GM12864 (cell line): Measurements from ENCODE around the gene NOS1AP.
"Not testable (repeated sequence)": the region's sequence is repeated elsewhere in the genome, so short reads cannot be mapped to it uniquely, and the experiment has no call there.

ENCODE experiments used
- DNase-seq: peaks from one replicate; pipeline ENCODE4 v3.0.0-alpha.2; 2011; ENCODE audit warnings: low read depth
- H3K4me3 ChIP-seq: 2 replicates; pipeline ENCODE4 v1.5.1; 2011; ENCODE audit warnings: mild to moderate bottlenecking, low read depth, low read length, control low read depth
- TF ChIP-seq, protein P1 (sequence below): IDR thresholded peaks from 2 replicates; pipeline ENCODE4 v1.5.1; 2011; ENCODE audit warnings: low read depth, mild to moderate bottlenecking, moderate library complexity, low read length, control low read depth, inconsistent platforms; ENCODE audit errors: missing control alignments

Gene NOS1AP

DNA sequence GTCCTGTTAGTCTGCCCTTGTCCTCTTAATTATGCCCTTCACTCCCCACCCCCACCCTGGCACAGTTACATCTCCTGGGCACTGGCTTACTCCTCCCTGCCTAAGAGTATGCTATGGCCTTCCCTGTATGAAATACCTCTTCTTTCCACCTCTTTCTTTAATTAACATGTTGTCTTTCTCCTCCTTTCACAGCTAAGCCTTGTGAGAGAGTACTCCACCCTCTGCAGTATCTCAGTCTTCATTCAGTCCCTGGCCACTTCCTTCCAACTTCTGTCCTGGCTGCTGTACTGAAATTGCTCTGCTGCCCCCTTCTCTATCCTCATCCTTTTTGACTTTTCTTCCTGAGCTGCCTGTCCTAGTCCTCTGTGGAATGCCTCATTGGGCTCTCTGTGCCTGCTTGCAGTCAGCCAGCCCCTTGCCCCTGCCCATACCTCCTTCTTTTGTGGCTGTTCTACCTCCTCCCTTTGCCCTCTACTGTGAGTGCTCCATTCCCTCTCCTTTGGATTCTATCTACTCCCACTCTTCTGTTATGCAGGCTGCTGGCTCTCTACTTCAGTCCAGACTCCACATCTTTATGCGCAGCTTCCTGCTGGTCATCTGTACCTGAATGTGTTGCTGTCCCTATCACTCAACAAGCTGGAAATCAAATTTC lies 8.3 kb downstream of the NOS1AP start:
- no peak overlapping the region for H3K4me3 ChIP-seq
- DNase-seq = no peak
- TF ChIP-seq, protein P1, sequence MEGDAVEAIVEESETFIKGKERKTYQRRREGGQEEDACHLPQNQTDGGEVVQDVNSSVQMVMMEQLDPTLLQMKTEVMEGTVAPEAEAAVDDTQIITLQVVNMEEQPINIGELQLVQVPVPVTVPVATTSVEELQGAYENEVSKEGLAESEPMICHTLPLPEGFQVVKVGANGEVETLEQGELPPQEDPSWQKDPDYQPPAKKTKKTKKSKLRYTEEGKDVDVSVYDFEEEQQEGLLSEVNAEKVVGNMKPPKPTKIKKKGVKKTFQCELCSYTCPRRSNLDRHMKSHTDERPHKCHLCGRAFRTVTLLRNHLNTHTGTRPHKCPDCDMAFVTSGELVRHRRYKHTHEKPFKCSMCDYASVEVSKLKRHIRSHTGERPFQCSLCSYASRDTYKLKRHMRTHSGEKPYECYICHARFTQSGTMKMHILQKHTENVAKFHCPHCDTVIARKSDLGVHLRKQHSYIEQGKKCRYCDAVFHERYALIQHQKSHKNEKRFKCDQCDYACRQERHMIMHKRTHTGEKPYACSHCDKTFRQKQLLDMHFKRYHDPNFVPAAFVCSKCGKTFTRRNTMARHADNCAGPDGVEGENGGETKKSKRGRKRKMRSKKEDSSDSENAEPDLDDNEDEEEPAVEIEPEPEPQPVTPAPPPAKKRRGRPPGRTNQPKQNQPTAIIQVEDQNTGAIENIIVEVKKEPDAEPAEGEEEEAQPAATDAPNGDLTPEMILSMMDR = no peak

DNA sequence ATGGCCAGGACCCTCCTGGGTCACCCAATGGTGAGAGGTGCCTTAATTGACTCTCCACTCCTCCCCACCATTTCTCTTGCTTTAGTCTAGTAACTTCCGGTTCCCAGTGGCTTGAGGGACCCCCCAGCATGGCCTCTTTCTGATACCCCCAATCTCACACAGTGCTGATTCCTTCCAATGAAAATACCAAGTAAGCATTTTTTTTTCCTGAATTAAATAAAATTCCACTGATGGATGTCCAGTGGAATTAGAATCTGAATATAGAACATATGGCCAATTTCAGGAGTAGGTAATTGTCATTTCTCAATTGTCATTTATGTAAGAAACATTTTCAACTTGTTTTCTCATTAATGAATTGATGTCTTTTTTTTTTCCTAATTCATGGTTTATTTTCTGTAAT lies 9.5 kb downstream of the NOS1AP start:
- no peak for DNase-seq
- TF ChIP-seq, protein P1 = no peak
- H3K4me3 ChIP-seq = no peak overlapping the region

DNA sequence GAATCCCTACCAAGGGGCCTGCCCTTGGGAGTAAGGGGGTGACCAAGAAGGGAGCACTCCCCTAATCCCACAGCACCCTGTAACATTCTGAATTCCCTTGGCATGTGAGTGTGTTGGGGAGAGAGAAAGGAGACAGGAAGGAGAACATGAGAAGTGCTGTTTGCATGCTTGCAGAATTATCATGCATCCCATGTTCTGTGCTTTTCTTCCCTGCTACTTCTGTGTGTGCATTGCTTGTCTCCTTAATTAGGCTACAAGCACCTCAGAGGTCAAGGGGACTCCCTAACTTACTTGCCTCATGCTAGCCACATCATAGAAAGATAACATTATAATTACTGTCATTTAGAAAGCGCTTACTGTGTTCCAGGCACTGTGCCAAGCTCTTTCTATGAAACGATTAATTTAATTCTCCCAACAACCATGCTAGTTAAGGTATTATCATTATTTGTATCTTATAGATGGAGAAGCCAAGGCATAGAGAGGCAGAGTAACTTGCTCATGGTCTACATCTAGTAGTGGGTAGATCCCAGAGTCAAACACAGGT lies 11.1 kb downstream of the NOS1AP start:
- DNase-seq = no peak
- H3K4me3 ChIP-seq = no peak overlapping the region
- TF ChIP-seq, protein P1 = no peak

DNA sequence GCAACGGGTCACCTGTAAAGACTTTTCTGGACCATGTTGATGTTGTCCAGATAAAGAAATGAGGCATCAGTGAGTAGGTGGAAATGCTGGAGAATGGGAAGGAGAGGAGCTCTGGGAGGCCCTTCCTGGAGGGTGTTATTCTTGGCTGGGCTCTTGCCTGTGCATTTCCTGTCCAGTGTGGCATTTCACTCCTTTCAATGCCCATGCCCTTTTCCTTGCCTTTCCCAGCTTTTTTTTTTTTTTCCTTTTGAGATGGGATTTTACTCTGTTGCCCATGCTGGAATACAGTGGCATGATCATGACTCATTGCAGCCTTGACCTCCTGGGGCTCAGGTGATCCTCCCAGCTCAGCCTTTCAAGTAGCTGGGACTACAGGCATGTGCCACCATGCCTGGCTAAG lies 11.8 kb downstream of the NOS1AP start:
- no peak for DNase-seq
- H3K4me3 ChIP-seq = no peak overlapping the region
- TF ChIP-seq, protein P1 = no peak

- not testable (repeated sequence) for DNase-seq
These were observed 12.6 kb downstream of the NOS1AP start for GRCh38 chr1:162082080-162082479.

DNA sequence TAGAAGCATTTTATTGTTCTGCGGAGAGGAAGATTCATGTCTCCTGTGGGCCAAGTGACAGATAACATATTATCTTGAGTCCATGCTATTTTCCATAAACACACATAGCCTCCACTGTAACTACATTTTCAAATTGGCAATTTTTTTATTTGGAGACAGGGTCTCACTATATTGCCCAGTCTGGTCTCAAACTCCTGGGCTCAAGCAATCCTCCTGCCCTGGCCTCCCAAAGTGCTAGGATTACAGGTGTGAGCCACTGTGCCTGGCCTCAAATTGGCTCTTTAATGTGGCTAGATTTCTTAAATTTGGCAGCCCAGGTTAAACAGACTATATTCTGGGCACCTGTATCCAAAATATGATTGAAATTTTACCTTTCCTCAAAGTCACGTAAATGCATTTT lies 13.8 kb downstream of the NOS1AP start:
- DNase-seq = no peak
- TF ChIP-seq, protein P1 = no peak
- no peak overlapping the region for H3K4me3 ChIP-seq

More at GRCh38 chr1:162082080-162082479, 12.6 kb downstream of the NOS1AP start:
- H3K4me3 ChIP-seq = not testable (repeated sequence)

- no peak for DNase-seq
- TF ChIP-seq, protein P1 = no peak
- H3K4me3 ChIP-seq = no peak overlapping the region
These were observed 16.5 kb downstream of the NOS1AP start for GRCh38 chr1:162085991-162086390.
